GM18519 (cell line): ENCODE results near the gene RPL13A.

Experiments used
- ATAC-seq: cut with Tn5 transposase; IDR thresholded peaks from one replicate; pipeline ENCODE4 v1.9.1; 2021; ENCODE audit warnings: mild to moderate bottlenecking, moderate library complexity; ENCODE audit not compliant: unreplicated experiment, low FRiP score

The RPL13A gene

GRCh38 chr19:49539192-49539952 is 52.0 kb downstream of the RPL13A start:
- no peak for ATAC-seq
